Gastrocnemius medialis (tissue), 4 donors: ENCODE results near the gene MS4A2.

Experiments
- CTCF ChIP-seq, 5 experiments: fragments of 450-650 bp in 3 of 5; fragments of 200-600 bp in 2 of 5; sonication (generic) in 2 of 5; IDR thresholded peaks in 4 of 5; conservative IDR thresholded peaks in 1 of 5; 1 replicate in 4 of 5; 2 replicates in 1 of 5; pipeline ENCODE4 v1.5.1; 2016 to 2019; ENCODE audit warnings: antibody characterized with exemption in 5 of 5, mild to moderate bottlenecking in 3 of 5, moderate library complexity in 3 of 5
- POLR2A ChIP-seq, 2 donors: fragments of 450-650 bp; IDR thresholded peaks; one replicate each; pipeline ENCODE4 v1.6.1; 2017; ENCODE audit warnings: antibody characterized with exemption in 2 of 2, mild to moderate bottlenecking in 2 of 2, moderate library complexity in 2 of 2

DNA sequence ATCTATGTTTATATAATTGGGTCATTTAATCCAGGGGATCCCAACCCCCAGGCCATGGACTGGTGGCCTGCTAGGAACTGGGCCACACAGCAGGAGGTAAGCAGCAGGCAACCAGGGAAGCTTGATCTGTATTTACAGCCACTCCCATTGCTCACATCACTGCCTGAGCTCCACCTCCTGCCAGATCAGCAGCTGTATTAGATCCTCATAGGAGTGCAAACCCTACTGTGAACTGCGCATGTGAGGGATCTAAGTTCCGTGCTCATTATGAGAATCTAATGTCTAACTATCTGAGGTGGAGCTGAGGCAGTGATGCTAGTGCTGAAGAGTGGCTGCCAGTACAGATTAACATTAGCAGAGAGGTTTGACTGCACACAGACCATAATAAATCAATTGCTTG lies 32.8 kb downstream of the MS4A2 start:
- TF ChIP-seq CTCF (IDR thresholded peaks at IDR 0.05 in 4 of 5, conservative IDR thresholded peaks at IDR 0.05 in 1 of 5): no peak
- TF ChIP-seq POLR2A (IDR thresholded peaks at IDR 0.05): no peak
